T-helper 2 cell treated with Interferon-gamma antibody and Interleukin-4, amounts not matched to agents 5 μg/mL and 100 μg/mL, for 36 hours (primary cell): ENCODE measurements around the gene PDGFD.

Source experiments
- DNase-seq: peaks from one replicate; pipeline ENCODE4 v3.0.0; 2021; ENCODE audit warnings: low spot score
- H3K27ac Mint-ChIP-seq: one replicate; pipeline ENCODE4 v1.8.0; 2021; ENCODE audit warnings: mild to moderate bottlenecking, mixed read lengths
- H3K27me3 Mint-ChIP-seq: one replicate; pipeline ENCODE4 v1.8.0; 2021; ENCODE audit warnings: low read depth, mixed read lengths
- H3K36me3 Mint-ChIP-seq: one replicate; pipeline ENCODE4 v1.8.0; 2021; ENCODE audit warnings: low read depth, mixed read lengths
- H3K4me1 Mint-ChIP-seq: one replicate; pipeline ENCODE4 v1.8.0; 2021; ENCODE audit warnings: low read depth, mixed read lengths
- H3K4me3 Mint-ChIP-seq: one replicate; pipeline ENCODE4 v1.8.0; 2022; ENCODE audit warnings: mild to moderate bottlenecking, moderate library complexity, mixed read lengths
- H3K9me3 Mint-ChIP-seq: one replicate; pipeline ENCODE4 v1.8.0; 2021; ENCODE audit warnings: mixed read lengths

Gene PDGFD

DNA sequence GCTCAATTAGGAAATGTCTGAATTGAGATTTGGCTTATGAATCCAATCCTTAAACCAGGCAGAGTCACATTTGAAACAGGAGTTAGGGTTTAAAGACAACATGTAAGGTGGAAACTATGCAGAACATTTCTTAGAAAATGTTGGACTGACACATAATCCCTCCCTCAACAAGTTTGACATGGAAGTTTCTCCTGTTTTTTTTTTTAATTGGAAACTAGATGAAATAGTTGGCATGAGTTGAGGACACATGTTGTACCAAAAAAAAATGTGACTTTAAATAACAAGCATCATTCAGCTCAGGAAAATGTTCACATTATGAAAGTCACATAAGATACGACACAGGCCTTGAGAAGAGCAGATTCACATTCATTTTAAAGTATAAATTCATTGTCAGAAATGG lies 282.4 kb downstream of the PDGFD start:
- Mint-ChIP-seq H3K4me1 (no peaks in the 10 kb centered on the region), H3K4me3 (no peak overlapping the region), H3K27me3 (no peaks in the 10 kb centered on the region), H3K9me3 (no peaks in the 10 kb centered on the region), H3K27ac (no peak overlapping the region), H3K36me3 (no peaks in the 10 kb centered on the region)
- DNase-seq, result no peak

DNA sequence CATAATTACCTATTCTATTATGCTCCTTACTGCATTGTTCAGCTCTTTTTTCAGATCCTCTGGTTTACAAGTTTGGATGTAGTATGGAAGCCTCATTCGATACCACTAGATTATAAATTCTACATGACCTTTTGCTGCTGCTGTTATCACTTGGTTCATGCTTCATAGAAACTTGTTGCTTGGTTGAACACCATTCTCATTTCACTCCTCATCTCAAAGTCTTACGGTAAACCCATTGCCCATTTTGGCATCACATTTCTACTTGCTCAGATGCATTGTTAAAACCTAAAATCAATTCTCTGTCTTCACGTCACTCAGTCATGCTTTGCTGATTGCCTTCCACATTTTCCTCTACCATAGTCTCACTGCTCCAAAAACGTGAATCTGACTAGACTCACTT lies 283.0 kb downstream of the PDGFD start:
- no peaks in the 10 kb centered on the region for H3K9me3 Mint-ChIP-seq

DNA sequence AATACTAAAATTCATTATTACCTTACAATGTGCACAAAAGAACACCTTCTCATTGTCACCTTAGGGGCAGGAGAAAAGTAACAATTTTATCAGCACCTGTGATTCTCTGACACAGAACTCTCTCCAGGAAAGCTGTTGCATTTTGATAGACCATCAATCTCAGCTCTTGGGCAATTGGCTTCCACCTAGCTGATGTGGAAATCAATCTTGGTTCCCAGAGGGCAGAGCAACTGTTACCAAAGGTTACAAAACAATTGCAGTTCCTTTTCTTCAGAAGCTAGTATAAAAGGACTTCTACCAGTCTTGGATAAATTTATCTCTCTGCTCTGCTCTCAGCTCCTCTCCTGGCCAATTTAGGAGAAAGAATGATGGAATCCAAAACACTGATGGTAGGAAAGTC lies 285.3 kb downstream of the PDGFD start:
- no peaks in the 10 kb centered on the region for H3K27me3 Mint-ChIP-seq
- no peaks in the 10 kb centered on the region for H3K36me3 Mint-ChIP-seq
- H3K9me3 Mint-ChIP-seq, result no peaks in the 10 kb centered on the region
- H3K4me1 Mint-ChIP-seq, result no peaks in the 10 kb centered on the region
- no peak overlapping the region for H3K4me3 Mint-ChIP-seq
- DNase-seq, result no peak
- no peak overlapping the region for H3K27ac Mint-ChIP-seq

More for the DNA sequence above, 283.0 kb downstream of the PDGFD start:
- Mint-ChIP-seq H3K27ac (no peak overlapping the region), H3K27me3 (no peaks in the 10 kb centered on the region), H3K36me3 (no peaks in the 10 kb centered on the region), H3K4me3 (no peak overlapping the region), H3K4me1 (no peaks in the 10 kb centered on the region)
- no peak for DNase-seq

DNA sequence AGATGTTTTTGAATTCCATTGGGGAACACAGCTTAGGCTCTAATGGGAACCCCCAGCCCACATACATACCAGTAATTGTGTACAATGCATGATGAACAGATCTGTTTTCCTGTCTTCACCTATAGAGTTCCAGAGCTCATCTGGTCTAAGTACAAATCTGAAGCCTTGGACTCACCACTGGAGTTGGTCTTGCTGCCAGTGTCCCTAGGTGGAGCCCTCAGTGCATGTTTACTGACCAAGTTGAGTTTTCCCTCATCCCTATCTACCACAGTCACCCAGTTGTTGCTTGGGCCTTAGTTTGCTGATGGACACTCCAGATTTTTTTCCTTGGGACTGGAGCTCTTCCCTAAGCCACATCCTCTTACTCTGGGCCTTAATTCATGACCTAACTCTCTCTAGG lies 286.7 kb downstream of the PDGFD start:
- H3K36me3 Mint-ChIP-seq, result no peaks in the 10 kb centered on the region
- H3K4me3 Mint-ChIP-seq, result no peak overlapping the region
- H3K4me1 Mint-ChIP-seq, result no peaks in the 10 kb centered on the region
- H3K27me3 Mint-ChIP-seq, result no peaks in the 10 kb centered on the region
- DNase-seq, result no peak
- no peak overlapping the region for H3K27ac Mint-ChIP-seq
- H3K9me3 Mint-ChIP-seq, result no peaks in the 10 kb centered on the region

DNA sequence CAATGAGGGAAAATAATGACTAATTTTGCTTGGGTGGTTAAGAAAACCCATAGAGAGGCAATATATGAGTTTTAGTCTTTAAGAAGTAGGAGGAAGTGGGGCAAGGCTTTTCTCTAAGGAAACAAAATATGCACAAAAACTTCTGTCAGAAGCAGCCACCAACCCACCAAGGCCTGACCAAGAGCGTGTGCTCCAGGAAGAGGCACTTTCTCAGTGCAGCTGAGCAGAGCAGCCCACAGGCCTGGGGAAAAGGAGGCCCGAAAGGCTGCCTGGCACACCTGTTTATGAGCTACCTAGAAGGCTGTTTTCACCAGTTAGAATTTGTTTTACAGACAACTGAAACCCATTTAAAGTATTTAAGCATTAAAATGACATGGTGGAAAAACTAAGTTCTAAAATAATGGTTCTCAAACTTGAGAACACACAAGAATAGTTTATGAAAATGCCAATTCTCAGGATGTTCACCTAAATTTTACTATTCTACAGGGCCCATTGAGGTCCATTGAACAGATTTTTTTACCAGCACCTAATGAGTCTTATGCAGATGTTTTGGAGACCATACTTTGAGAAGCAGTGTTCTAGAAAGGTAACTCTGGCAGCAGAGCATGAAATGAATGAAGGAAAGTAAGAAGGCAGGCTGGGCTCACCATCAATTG lies 288.0 kb downstream of the PDGFD start:
- no peak overlapping the region for H3K27ac Mint-ChIP-seq
- no peaks in the 10 kb centered on the region for H3K36me3 Mint-ChIP-seq
- H3K9me3 Mint-ChIP-seq, result no peaks in the 10 kb centered on the region
- no peak overlapping the region for H3K4me3 Mint-ChIP-seq
- no peaks in the 10 kb centered on the region for H3K4me1 Mint-ChIP-seq
- H3K27me3 Mint-ChIP-seq, result no peaks in the 10 kb centered on the region
- DNase-seq, result no peak

DNA sequence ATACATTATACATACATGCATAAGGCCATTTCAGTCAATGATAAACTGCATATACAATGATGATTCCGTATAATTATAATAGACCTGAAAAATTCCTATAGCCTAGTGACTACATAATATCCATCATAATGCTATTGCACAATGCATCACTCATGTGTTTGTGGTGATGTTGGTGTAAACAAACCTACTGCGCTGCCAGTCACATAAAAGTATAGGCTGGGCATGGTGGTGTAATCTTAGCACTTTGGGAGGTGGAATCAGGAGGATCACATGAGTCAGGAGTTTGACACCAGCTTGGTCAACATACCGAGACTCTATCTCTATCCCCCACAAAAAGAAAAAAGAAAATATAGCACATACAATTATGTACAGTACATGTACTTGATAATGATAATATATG lies 291.2 kb downstream of the PDGFD start:
- Mint-ChIP-seq H3K27ac (no peak overlapping the region), H3K36me3 (no peaks in the 10 kb centered on the region), H3K9me3 (no peaks in the 10 kb centered on the region), H3K4me3 (no peak overlapping the region), H3K4me1 (no peaks in the 10 kb centered on the region), H3K27me3 (no peaks in the 10 kb centered on the region)
- DNase-seq, result no peak

DNA sequence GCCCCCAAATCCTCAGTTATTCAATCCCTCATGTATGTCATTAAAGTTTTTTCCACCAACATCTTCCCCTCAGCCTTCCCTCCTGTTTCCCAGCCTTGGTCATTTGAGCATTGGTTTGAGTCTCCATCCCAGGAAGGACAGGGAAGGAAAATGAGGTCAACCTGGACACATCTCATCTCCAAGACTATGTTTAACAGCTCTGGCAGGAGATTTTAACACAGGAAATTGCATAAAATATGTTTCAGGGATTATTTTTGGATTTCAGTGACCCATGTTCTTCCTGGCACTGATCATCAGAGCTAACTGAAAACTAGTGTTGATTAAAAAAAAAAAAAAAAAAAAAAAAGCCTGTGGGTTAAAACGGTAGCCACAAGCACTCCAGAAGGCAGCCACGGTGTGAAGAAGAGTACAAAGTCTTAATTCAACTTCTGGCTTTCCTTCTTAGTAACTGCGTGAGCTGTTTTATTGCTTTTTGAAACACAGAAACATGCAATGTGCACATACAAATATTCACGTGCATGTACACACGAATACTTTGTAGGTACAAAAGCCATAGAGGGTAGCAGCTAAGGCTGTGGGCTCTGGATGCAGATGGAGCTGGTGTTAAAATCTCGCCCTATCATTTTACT lies 291.9 kb downstream of the PDGFD start:
- Mint-ChIP-seq H3K27ac (no peak overlapping the region), H3K4me3 (no peak overlapping the region), H3K4me1 (no peaks in the 10 kb centered on the region), H3K36me3 (no peaks in the 10 kb centered on the region), H3K27me3 (no peaks in the 10 kb centered on the region), H3K9me3 (no peaks in the 10 kb centered on the region)
- no peak for DNase-seq

DNA sequence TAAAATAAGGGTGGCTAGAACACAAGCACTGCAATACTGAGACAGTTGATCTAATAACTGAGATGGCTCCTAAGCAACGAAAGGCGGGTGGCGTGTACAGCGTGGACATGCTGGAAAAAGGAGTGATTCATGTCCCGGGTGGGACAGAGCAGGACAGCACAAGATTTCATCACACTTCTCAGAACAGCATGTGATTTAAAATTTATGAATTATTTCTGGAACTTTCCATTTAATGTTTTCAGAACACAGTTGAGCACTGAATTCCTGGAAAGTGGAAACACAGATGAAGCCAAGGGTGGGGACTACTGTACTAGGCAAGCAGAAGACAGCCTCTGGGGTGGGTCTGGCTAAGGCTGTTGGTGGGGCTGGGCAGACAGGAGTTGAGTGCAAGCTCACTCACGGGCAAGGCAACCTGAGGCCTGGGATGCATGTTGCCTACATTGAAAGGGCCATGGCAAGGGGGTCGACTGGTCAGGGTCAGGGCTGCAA lies 293.1 kb downstream of the PDGFD start:
- Mint-ChIP-seq H3K9me3 (no peaks in the 10 kb centered on the region), H3K36me3 (no peaks in the 10 kb centered on the region), H3K27ac (no peak overlapping the region), H3K27me3 (no peaks in the 10 kb centered on the region), H3K4me1 (no peaks in the 10 kb centered on the region), H3K4me3 (no peak overlapping the region)
- DNase-seq, result no peak

DNA sequence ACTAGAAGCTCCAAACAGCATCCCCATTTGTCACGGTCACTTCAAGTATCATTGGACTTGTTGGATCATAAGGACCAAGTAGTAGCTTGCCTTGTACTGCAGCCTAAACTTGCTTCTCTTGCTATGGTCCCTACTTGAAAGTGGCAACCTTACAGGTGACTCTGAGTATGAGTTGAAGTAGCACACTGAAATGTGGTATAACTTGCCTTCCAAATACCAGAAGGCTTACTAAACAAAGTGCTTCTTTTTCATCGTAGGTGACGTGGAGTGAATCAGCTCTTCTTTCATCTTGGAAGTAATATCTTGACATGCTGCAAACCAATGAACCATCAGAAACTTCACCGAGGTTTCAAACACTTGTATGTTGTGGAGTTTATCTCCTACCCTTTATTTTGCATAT lies 296.5 kb downstream of the PDGFD start:
- no peaks in the 10 kb centered on the region for H3K27me3 Mint-ChIP-seq
- no peak overlapping the region for H3K27ac Mint-ChIP-seq
- no peaks in the 10 kb centered on the region for H3K36me3 Mint-ChIP-seq
- H3K4me1 Mint-ChIP-seq, result no peaks in the 10 kb centered on the region
- DNase-seq, result no peak
- H3K4me3 Mint-ChIP-seq, result no peak overlapping the region
- no peaks in the 10 kb centered on the region for H3K9me3 Mint-ChIP-seq

DNA sequence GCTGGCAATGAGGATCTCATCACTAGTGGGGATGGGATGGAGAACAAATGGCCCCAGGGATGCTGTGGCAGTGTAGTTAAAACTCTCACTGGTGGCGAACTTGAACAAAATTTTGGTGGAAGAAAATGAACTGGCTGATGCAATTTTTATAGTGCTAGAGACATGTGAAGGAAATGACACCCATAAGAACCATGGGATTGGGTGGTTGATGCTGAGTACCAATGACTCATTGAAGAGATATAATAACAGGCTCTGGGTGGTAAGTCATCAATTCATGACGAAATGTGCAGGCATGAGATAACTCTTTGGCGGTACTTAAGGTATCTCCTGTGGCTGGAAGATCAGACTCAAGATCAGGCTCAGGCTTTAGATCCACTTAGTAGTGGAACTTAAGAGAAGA lies 300.4 kb downstream of the PDGFD start:
- DNase-seq, result no peak
- no peaks in the 10 kb centered on the region for H3K27me3 Mint-ChIP-seq
- H3K36me3 Mint-ChIP-seq, result no peaks in the 10 kb centered on the region
- no peaks in the 10 kb centered on the region for H3K4me1 Mint-ChIP-seq
- no peak overlapping the region for H3K4me3 Mint-ChIP-seq
- no peaks in the 10 kb centered on the region for H3K9me3 Mint-ChIP-seq
- no peak overlapping the region for H3K27ac Mint-ChIP-seq

DNA sequence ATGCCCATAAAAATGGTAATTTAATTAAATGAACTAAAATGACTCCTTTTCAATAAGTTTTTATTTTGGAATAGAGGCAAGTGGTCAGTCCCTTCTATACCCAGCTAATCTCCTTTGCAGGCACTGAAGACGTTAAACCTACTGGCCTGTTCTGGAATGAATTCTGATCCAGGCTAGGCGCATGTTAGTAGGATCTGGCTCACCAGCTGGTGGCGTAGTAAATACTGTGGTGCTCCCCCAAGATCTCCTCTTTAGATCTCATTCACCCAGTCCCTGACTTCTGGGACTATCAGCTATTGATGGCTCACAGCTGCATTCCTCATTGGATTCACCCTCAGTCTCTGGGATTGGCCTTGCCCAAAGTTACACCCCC lies 301.2 kb downstream of the PDGFD start:
- Mint-ChIP-seq H3K27me3 (no peaks in the 10 kb centered on the region), H3K4me1 (no peaks in the 10 kb centered on the region), H3K36me3 (no peaks in the 10 kb centered on the region), H3K4me3 (no peak overlapping the region), H3K27ac (no peak overlapping the region), H3K9me3 (no peaks in the 10 kb centered on the region)
- no peak for DNase-seq

DNA sequence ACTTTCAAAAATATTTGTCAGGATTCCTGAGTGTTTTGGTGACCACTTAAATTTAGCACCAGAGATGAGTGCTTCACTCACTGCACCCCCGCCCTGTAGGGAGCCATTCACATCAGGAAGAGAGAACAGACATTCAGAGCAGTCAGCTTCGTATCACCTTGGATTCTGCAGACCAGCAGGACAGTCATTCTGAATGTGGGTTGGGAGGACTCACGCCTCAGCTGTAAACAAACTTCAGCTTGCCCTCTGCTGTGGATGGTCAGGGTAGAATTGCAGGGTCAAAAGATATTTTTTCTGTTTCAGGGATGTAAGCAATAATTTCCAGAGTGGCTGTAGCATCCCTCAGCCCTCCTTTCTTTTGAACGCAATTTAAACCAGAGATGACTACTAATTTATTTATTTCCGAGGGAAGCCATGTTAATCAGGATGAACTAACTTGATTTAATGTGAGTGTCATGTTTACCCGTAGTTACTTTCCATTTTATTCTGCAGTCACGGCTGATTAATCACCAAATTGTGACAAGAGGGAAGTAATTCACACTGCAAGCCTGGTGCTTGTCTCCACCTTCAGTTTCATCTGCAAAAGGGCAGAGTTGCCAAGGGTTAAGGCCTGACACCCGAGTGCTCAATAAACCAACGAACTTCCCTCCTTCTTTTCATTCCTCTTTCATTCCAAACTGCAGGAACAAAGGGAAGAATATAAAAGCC lies 301.7 kb downstream of the PDGFD start:
- no peak overlapping the region for H3K4me3 Mint-ChIP-seq
- no peaks in the 10 kb centered on the region for H3K27me3 Mint-ChIP-seq
- H3K36me3 Mint-ChIP-seq, result no peaks in the 10 kb centered on the region
- no peak overlapping the region for H3K27ac Mint-ChIP-seq
- no peaks in the 10 kb centered on the region for H3K9me3 Mint-ChIP-seq
- no peak for DNase-seq
- H3K4me1 Mint-ChIP-seq, result no peaks in the 10 kb centered on the region
